ENCODE data around the gene CCDC80. TPM values are rescaled to one million over a fixed set of nuclear protein-coding genes. Genes with fewer than 3 reads are reported as not detected.

The CCDC80 gene
- total and polyA plus RNA-seq, 9 of the 15 experiments (the other 6 are each of a cell fraction or from before 2014, with no cell fraction given), result 0.17 to 2.0 (median 1.1) TPM

DNA sequence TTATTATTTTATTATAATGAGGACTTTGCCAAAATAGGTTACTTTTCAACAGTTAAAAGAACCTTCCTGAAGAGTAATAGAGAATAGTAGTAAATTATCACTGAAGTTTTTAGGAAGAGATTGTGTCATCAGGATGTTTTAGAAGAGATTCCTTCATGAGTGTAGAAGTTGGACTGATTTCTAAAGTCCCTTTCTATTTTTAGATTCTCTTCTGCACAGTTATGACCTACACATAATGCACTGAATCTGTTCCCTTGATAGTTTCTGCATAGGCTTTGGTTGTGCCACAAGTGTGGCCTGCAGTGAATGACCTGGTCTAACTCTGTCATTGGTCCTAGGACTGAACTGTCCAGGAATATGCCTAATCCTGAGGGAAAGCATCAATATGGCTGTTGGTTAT lies 55.2 kb downstream of the CCDC80 start (continued):
- TF ChIP-seq, protein P1, sequence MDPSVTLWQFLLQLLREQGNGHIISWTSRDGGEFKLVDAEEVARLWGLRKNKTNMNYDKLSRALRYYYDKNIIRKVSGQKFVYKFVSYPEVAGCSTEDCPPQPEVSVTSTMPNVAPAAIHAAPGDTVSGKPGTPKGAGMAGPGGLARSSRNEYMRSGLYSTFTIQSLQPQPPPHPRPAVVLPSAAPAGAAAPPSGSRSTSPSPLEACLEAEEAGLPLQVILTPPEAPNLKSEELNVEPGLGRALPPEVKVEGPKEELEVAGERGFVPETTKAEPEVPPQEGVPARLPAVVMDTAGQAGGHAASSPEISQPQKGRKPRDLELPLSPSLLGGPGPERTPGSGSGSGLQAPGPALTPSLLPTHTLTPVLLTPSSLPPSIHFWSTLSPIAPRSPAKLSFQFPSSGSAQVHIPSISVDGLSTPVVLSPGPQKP (CRISPR knock-in tag; IDR thresholded peaks at IDR 0.05), result no peak
- TF ChIP-seq, protein P2, sequence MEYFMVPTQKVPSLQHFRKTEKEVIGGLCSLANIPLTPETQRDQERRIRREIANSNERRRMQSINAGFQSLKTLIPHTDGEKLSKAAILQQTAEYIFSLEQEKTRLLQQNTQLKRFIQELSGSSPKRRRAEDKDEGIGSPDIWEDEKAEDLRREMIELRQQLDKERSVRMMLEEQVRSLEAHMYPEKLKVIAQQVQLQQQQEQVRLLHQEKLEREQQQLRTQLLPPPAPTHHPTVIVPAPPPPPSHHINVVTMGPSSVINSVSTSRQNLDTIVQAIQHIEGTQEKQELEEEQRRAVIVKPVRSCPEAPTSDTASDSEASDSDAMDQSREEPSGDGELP (CRISPR knock-in tag; IDR thresholded peaks at IDR 0.05; ENCODE audit: borderline replicate concordance), result no peak
- TF ChIP-seq POLR2G (IDR thresholded peaks at IDR 0.05; ENCODE audit: low read depth, low read length) (no peak), RBM34 (IDR thresholded peaks at IDR 0.05; ENCODE audit: borderline replicate concordance, insufficient read depth, low read length) (no peak), RAD51 (IDR thresholded peaks at IDR 0.05; ENCODE audit: borderline replicate concordance, low read depth) (no peak), HMG20A (CRISPR knock-in tag; conservative IDR thresholded peaks at IDR 0.05) (no peak), HSF4 (CRISPR knock-in tag; IDR thresholded peaks at IDR 0.05; ENCODE audit: borderline replicate concordance) (no peak)

DNA sequence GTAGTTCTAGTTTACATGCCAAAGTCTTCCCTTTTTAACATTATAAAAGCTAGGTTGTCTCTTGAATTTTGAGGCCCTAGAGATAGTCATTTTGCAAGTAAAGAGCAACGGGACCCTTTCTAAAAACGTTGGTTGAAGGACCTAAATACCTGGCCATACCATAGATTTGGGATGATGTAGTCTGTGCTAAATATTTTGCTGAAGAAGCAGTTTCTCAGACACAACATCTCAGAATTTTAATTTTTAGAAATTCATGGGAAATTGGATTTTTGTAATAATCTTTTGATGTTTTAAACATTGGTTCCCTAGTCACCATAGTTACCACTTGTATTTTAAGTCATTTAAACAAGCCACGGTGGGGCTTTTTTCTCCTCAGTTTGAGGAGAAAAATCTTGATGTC lies 57.8 kb downstream of the CCDC80 start:
- Histone ChIP-seq H2AFZ (ENCODE audit: low read depth, low read length) (no peak overlapping the region), H3K4me2 (ENCODE audit: insufficient read depth, low read length) (no peak overlapping the region), H3K79me2 (ENCODE audit: control insufficient read depth, insufficient read depth, low read length) (no peaks in the 10 kb centered on the region), H3K9ac (ENCODE audit: insufficient read depth in 1 of 2, low read depth in 2 of 2, low read length in 2 of 2) (no peak overlapping the region), H3K9me3 (replicated peaks; ENCODE audit: control insufficient read depth, insufficient read depth, low read depth, low read length) (no peaks in the 10 kb centered on the region), H4K20me1 (replicated peaks; ENCODE audit: control insufficient read depth, insufficient read depth, low read length) (no peaks in the 10 kb centered on the region), H3K4me3 (no peak overlapping the region), H3K9me1 (ENCODE audit: control insufficient read depth, insufficient read depth, low read length) (no peaks in the 10 kb centered on the region), H3K4me1 (replicated peaks in 1 of 2; ENCODE audit: control insufficient read depth in 2 of 2, insufficient read depth in 2 of 2, low read length in 2 of 2) (no peaks in the 10 kb centered on the region), H3K36me3 (ENCODE audit: control insufficient read depth, insufficient read depth, low read length) (peaks cover 12% of the 10 kb centered on the region; the same call in 1 of the 3 replicates), H3K27me3 (ENCODE audit: control insufficient read depth in 2 of 2, insufficient read depth in 2 of 2, low read length in 2 of 2) (no peaks in the 10 kb centered on the region), H3K27ac (ENCODE audit: extremely low read depth, low read depth, low read length) (no peak overlapping the region)
- ChIA-PET POLR2A (no interaction called here), CTCF (ENCODE audit: low intra/inter-chr PET ratio) (interaction anchor here (1.3 to 2.1 kb wide), 2 partner anchors 59 to 705 kb away, joined by 3 to 8 read pairs; no protein-coding TSS in a partner anchor)
- DNase-seq (ENCODE audit: extremely low read depth in 1 of 4, low spot score in 3 of 4) (no peak), ATAC-seq (no peak), FAIRE-seq (no peak)
- in situ Hi-C loops (cut with MboI) (loop anchor here (25.0 kb wide), 1 partner anchor 704 kb away; no protein-coding TSS in a partner anchor), intact Hi-C loops (cut with micrococcal nuclease) (loop anchor here (5.0 to 10.0 kb wide), 3 partner anchors 152 to 409 kb away; partner anchors contain the start of gene GTPBP8)
- 21% methylated on average over 3 of the region's 3 CpGs for WGBS (ENCODE audit: insufficient coverage, low coverage, missing lambda C conversion rate)
- TF ChIP-seq MAFK (IDR thresholded peaks at IDR 0.05; ENCODE audit: low read length), result peak; percentile 48; the same call in 1 of the 2 replicates
- 0 out of 2 replicates have a peak, but pooled peaks have one; percentile 16 for TF ChIP-seq MAFG (tag; conservative IDR thresholded peaks at IDR 0.05)
- TF ChIP-seq ZNF316 (IDR thresholded peaks at IDR 0.05), result peak; percentile 58
- TF ChIP-seq C11orf30 (IDR thresholded peaks at IDR 0.05; ENCODE audit: low read depth), result peak; percentile 48; the same call in 1 of the 2 replicates
- no peak for TF ChIP-seq ZNF76 (CRISPR knock-in tag; IDR thresholded peaks at IDR 0.05; ENCODE audit: borderline replicate concordance)
- no peak for TF ChIP-seq SUPT5H (IDR thresholded peaks at IDR 0.05)
- peak; percentile 46 for TF ChIP-seq MAFF (IDR thresholded peaks at IDR 0.05; ENCODE audit: low read length)
- no peak for TF ChIP-seq ZNF561 (CRISPR knock-in tag; conservative IDR thresholded peaks at IDR 0.05)
- no TSS peak for BruUV-seq (replicated peaks)

All from K562 (cell line).